ENCODE results near the gene MRPS25. TPM values are rescaled to one million over a fixed set of nuclear protein-coding genes. Genes with fewer than 3 reads are reported as not detected.

MRPS25 gene
- total RNA-seq, 4 donors from 2014 or later = 49.6 to 120 (median 94.2) TPM

DNA sequence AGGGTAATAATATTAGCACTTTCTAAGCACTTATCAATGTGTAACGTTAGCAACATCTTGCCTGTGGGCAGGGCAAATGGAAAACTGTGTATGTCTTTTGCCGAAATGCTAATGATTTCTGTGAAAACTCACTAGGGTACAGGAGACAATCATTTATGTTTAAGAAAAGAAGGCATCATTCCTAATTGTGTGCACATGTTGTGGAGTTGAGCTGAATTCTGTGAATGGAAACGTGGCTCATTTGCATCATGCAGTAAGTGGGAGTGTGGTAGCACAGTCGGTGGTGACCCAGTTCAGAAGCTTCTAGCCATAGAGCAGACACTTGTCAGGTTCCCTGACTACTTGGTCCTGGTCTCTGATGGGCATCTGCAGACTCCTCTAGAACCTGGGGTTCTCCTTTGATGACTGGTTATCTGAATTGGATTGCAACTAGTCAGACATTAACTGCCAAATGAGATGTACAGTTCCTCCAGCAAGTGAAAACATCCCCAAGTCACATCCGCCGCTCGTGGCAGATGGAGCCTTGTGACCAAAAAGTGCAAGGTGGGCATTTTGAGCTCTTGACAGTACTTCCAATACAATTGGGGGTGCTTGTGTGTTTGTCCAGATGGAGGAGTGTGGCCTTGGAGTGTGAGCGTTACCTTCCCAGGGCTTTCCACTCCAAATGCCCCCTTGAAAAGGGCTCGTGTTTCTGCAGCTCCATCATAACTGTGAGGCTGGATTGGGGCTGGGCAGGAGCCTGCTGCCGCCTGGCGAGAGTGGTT lies 21.5 kb downstream of the MRPS25 start:
- Histone ChIP-seq H3K4me3 (no peak overlapping the region), H3K9me3 (no peaks in the 10 kb centered on the region), H3K4me1 (no peaks in the 10 kb centered on the region), H3K27ac (no peak overlapping the region), H3K27me3 (no peaks in the 10 kb centered on the region), H3K36me3 (peaks cover 0 to 98% (median 0%) of the 10 kb centered on the region in 3 donors)
- TF ChIP-seq POLR2A (IDR thresholded peaks at IDR 0.05) = no peak
- TF ChIP-seq, protein P1, sequence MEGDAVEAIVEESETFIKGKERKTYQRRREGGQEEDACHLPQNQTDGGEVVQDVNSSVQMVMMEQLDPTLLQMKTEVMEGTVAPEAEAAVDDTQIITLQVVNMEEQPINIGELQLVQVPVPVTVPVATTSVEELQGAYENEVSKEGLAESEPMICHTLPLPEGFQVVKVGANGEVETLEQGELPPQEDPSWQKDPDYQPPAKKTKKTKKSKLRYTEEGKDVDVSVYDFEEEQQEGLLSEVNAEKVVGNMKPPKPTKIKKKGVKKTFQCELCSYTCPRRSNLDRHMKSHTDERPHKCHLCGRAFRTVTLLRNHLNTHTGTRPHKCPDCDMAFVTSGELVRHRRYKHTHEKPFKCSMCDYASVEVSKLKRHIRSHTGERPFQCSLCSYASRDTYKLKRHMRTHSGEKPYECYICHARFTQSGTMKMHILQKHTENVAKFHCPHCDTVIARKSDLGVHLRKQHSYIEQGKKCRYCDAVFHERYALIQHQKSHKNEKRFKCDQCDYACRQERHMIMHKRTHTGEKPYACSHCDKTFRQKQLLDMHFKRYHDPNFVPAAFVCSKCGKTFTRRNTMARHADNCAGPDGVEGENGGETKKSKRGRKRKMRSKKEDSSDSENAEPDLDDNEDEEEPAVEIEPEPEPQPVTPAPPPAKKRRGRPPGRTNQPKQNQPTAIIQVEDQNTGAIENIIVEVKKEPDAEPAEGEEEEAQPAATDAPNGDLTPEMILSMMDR (IDR thresholded peaks at IDR 0.05) = no peak
- DNase-seq = no peak

DNA sequence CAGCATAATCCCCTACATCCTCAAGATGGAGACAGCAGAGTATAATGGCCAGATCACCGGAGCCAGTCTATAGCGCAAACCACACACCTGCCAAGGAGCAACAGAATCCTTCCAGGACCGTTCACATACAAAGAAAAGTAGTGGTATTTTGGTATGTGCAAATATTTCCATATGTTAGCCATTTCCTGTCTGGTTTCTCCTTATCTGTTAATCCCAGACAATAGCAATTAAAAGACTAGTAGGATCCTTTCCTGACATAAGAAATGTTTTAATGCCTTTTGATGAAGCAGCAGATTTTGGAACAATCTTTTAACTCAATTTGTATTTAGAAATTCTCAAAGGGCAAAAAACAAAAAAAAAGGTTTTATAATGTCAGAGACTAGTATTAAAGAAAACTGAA lies 22.2 kb downstream of the MRPS25 start:
- no peak for DNase-seq
- H3K27ac ChIP-seq = no peak overlapping the region
- H3K36me3 ChIP-seq = peaks cover 0 to 98% (median 0%) of the 10 kb centered on the region in 3 donors
- no peaks in the 10 kb centered on the region for H3K4me1 ChIP-seq
- TF ChIP-seq POLR2A (IDR thresholded peaks at IDR 0.05) = no peak
- TF ChIP-seq, protein P1 (IDR thresholded peaks at IDR 0.05) = no peak
- H3K27me3 ChIP-seq = no peaks in the 10 kb centered on the region
- no peak overlapping the region for H3K4me3 ChIP-seq
- H3K9me3 ChIP-seq = no peaks in the 10 kb centered on the region

DNA sequence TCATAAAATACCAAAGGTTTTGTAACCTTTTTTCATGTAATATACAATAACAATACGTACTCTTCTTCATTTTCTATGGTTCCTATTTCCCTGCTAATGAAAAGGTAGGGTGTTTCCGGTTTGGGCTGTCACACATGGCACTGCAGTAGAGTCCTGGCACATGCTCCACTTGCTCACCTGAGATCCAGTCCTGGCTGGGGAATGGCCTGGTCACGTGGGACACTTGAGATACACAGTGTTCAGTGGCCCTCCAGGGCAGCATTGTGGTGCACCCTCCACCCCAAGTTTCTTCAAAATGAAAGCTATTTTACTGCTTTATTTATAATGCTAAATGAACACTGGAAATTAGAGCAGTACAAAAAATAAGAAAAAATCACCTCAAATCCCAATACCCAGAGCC lies 23.2 kb downstream of the MRPS25 start:
- DNase-seq = no peak

DNA sequence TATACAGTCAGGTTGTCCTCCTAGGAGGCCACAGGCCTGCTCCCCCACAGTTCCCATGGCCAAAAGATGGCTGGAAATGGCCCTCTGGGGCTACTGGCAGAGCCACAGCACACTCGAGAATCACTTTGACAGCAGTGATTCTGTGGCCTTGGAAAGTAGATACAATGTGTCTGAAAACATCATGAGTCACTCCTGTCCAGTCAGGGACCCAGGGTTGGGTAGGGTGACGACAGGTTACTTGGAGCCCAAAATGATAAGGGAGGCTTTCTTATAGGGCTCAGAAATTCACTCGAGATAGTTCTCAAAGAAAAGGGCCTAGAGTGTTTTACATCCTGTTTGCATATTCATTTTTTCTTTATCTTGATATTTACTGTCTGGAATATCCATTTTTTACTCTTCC lies 24.3 kb downstream of the MRPS25 start:
- Histone ChIP-seq H3K27me3 (no peaks in the 10 kb centered on the region), H3K27ac (no peak overlapping the region), H3K36me3 (peaks cover 0 to 97% (median 0%) of the 10 kb centered on the region in 3 donors), H3K4me1 (no peaks in the 10 kb centered on the region), H3K4me3 (no peak overlapping the region), H3K9me3 (no peaks in the 10 kb centered on the region)
- TF ChIP-seq POLR2A (IDR thresholded peaks at IDR 0.05) = no peak
- TF ChIP-seq, protein P1 (IDR thresholded peaks at IDR 0.05) = no peak
- DNase-seq = no peak

More for the DNA sequence above, 23.2 kb downstream of the MRPS25 start:
- no peak overlapping the region for H3K27ac ChIP-seq
- no peak for TF ChIP-seq POLR2A (IDR thresholded peaks at IDR 0.05)
- no peaks in the 10 kb centered on the region for H3K9me3 ChIP-seq
- H3K4me3 ChIP-seq = no peak overlapping the region
- no peaks in the 10 kb centered on the region for H3K4me1 ChIP-seq
- H3K27me3 ChIP-seq = no peaks in the 10 kb centered on the region
- H3K36me3 ChIP-seq = peaks cover 0 to 97% (median 0%) of the 10 kb centered on the region in 3 donors

DNA sequence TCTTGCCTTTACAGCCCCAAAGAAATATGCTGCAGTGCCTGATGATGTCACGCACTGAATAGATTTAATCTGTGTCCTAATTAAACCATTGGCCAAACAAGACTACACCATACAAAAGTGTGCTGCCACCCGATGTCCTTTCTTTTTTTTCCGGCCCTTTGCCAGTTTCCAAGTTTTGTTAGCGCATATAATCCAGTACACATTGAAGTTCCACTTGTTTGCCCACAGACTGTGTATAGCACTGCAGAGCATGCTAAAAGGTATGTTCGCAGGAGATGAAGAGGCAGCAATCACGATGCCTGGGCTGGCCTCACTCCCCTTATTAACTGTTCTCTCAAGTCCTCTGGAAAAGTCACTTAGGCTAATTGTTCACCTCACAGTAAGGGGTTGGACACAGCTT lies 26.8 kb downstream of the MRPS25 start:
- H3K36me3 ChIP-seq = peaks cover 0 to 99% (median 0%) of the 10 kb centered on the region in 3 donors

DNA sequence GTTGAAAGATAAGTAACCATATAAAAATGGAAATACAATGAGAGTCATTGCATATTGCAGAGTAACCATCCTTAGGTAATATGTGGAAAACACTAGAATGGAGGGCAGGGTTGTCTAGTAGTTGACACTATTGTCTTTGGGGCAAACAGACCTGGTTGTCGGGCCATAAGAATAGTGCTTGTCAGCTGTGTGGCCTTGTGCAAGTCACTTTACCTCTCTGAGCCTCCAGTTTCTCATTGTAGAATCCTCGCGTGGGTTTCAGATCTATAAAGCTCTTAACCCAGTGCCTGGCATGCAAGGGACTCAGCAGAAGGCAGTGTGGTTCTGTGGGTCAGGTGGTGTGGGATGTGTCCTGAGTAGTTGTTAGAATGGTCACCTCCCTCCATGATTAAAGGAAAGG lies 32.0 kb downstream of the MRPS25 start:
- no peak for TF ChIP-seq POLR2A (IDR thresholded peaks at IDR 0.05)
- TF ChIP-seq, protein P1 (IDR thresholded peaks at IDR 0.05) = no peak
- Histone ChIP-seq H3K27me3 (no peaks in the 10 kb centered on the region), H3K4me3 (no peak overlapping the region), H3K27ac (no peak overlapping the region), H3K4me1 (no peaks in the 10 kb centered on the region), H3K36me3 (peaks cover 0 to 97% (median 0%) of the 10 kb centered on the region in 3 donors), H3K9me3 (no peaks in the 10 kb centered on the region)
- DNase-seq = no peak

More for the DNA sequence above, 26.8 kb downstream of the MRPS25 start:
- Histone ChIP-seq H3K4me3 (no peak overlapping the region), H3K9me3 (no peaks in the 10 kb centered on the region), H3K27me3 (no peaks in the 10 kb centered on the region), H3K27ac (no peak overlapping the region), H3K4me1 (no peaks in the 10 kb centered on the region)
- DNase-seq = no peak
- no peak for TF ChIP-seq POLR2A (IDR thresholded peaks at IDR 0.05)
- TF ChIP-seq, protein P1 (IDR thresholded peaks at IDR 0.05) = no peak
